ENCODE results near the gene MSI2.

The MSI2 gene

DNA sequence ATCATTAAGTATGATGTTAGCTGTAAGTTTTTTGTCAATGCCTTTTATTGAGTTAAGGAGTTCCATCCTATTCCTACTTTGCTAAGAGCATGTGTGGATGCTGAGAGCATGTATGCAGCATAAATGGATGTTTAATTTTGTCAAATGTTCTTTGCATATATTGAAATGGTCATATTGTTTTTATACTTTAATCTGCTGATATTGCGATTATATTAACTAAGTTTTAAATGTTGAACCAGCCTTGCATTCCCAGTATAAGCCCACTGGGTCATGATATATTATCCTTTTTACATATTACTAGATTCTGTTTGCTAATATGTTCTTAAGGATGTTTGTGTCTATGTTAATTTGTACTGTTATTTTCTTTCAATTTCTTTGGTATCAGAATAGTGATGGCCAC, 435.6 kb downstream of the MSI2 start:
- Histone ChIP-seq H3K27me3 (ENCODE audit: control insufficient read depth in 3 of 3, insufficient read depth in 3 of 3, low read depth in 1 of 3, low read length in 3 of 3) (no peaks in the 10 kb centered on the region), H3K9ac (ENCODE audit: low read depth, low read length, poor library complexity) (no peak overlapping the region), H3K4ac (ENCODE audit: low read length) (no peak overlapping the region), H2BK12ac (ENCODE audit: low read length) (no peak overlapping the region), H4K91ac (ENCODE audit: low read depth, low read length, poor library complexity) (no peak overlapping the region), H2BK5ac (ENCODE audit: low read length) (no peak overlapping the region), H3K27ac (replicated peaks; ENCODE audit: low read length) (no peak overlapping the region), H3K9me3 (replicated peaks in 1 of 2; ENCODE audit: control insufficient read depth in 2 of 2, insufficient read depth in 1 of 2, low read depth in 1 of 2, low read length in 2 of 2) (peaks cover 4 to 41% of the 10 kb centered on the region in 2 donors), H3K18ac (ENCODE audit: low read length) (no peak overlapping the region), H4K8ac (ENCODE audit: low read depth, low read length) (no peak overlapping the region), H3K4me3 (ENCODE audit: low read length in 2 of 2) (no peak overlapping the region), H3K36me3 (replicated peaks in 1 of 2; ENCODE audit: control insufficient read depth in 2 of 2, insufficient read depth in 2 of 2, low read length in 2 of 2) (no peaks in the 10 kb centered on the region), H2AK5ac (ENCODE audit: low read depth, low read length) (no peak overlapping the region), H3K4me2 (ENCODE audit: insufficient read depth, low read length, poor library complexity, severe bottlenecking) (no peak overlapping the region), H3K23ac (ENCODE audit: low read depth, low read length, poor library complexity) (no peak overlapping the region), H3K14ac (ENCODE audit: low read length) (no peak overlapping the region), H2BK15ac (ENCODE audit: low read length) (no peak overlapping the region), H3K4me1 (ENCODE audit: control insufficient read depth in 2 of 2, insufficient read depth in 1 of 2, low read depth in 1 of 2, low read length in 2 of 2) (no peaks in the 10 kb centered on the region), H2BK120ac (ENCODE audit: low read depth, low read length) (no peak overlapping the region), H2AFZ (ENCODE audit: low read length) (no peak overlapping the region), H3K79me1 (ENCODE audit: low read depth, low read length) (no peaks in the 10 kb centered on the region)
- no peak for DNase-seq (ENCODE audit: low spot score)
- WGBS, 2 donors (ENCODE audit: extremely low coverage in 2 of 2, insufficient read length in 2 of 2, insufficient replicate concordance in 1 of 2): no CpG with 5 or more reads among the region's 1 CpG

DNA sequence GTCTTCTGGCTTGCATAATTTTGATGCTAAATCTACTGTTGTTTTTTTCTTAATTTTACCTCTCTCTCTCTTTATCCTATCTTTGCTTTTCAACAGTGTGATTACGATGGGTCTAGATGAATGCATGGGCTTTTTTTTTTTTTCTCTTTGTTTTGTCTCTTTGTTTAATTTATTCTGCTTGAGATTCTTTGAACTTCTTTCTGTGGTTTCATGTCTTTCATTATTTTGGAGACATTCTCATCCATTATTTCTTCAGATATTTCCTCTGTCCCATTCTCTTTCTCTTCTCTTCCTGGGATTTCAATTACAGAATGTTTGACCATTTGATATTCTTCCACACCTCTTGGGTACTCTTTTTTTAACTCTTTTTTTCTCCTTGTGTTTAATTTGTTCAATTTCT, 436.4 kb downstream of the MSI2 start:
- Histone ChIP-seq H3K9ac (ENCODE audit: low read depth, low read length, poor library complexity) (no peak overlapping the region), H3K14ac (ENCODE audit: low read length) (no peak overlapping the region), H4K8ac (ENCODE audit: low read depth, low read length) (no peak overlapping the region), H3K4me3 (ENCODE audit: low read length in 2 of 2) (no peak overlapping the region), H3K4me2 (ENCODE audit: insufficient read depth, low read length, poor library complexity, severe bottlenecking) (no peak overlapping the region), H2AFZ (ENCODE audit: low read length) (no peak overlapping the region), H3K4me1 (ENCODE audit: control insufficient read depth in 2 of 2, insufficient read depth in 1 of 2, low read depth in 1 of 2, low read length in 2 of 2) (peaks cover under 1% of the 10 kb centered on the region in 2 donors), H3K36me3 (replicated peaks in 1 of 2; ENCODE audit: control insufficient read depth in 2 of 2, insufficient read depth in 2 of 2, low read length in 2 of 2) (no peaks in the 10 kb centered on the region), H2AK5ac (ENCODE audit: low read depth, low read length) (no peak overlapping the region), H3K27ac (replicated peaks; ENCODE audit: low read length) (no peak overlapping the region), H3K27me3 (ENCODE audit: control insufficient read depth in 3 of 3, insufficient read depth in 3 of 3, low read depth in 1 of 3, low read length in 3 of 3) (no peaks in the 10 kb centered on the region), H2BK120ac (ENCODE audit: low read depth, low read length) (no peak overlapping the region), H3K4ac (ENCODE audit: low read length) (no peak overlapping the region), H2BK5ac (ENCODE audit: low read length) (no peak overlapping the region), H3K79me1 (ENCODE audit: low read depth, low read length) (no peaks in the 10 kb centered on the region), H2BK12ac (ENCODE audit: low read length) (no peak overlapping the region), H3K9me3 (replicated peaks in 1 of 2; ENCODE audit: control insufficient read depth in 2 of 2, insufficient read depth in 1 of 2, low read depth in 1 of 2, low read length in 2 of 2) (peaks cover 4 to 41% of the 10 kb centered on the region in 2 donors), H3K18ac (ENCODE audit: low read length) (no peak overlapping the region), H3K23ac (ENCODE audit: low read depth, low read length, poor library complexity) (no peak overlapping the region), H2BK15ac (ENCODE audit: low read length) (no peak overlapping the region), H4K91ac (ENCODE audit: low read depth, low read length, poor library complexity) (no peak overlapping the region)
- WGBS, 2 donors (ENCODE audit: extremely low coverage in 2 of 2, insufficient read length in 2 of 2, insufficient replicate concordance in 1 of 2): no CpG with 5 or more reads among the region's 1 CpG
- no peak for DNase-seq (ENCODE audit: low spot score)

DNA sequence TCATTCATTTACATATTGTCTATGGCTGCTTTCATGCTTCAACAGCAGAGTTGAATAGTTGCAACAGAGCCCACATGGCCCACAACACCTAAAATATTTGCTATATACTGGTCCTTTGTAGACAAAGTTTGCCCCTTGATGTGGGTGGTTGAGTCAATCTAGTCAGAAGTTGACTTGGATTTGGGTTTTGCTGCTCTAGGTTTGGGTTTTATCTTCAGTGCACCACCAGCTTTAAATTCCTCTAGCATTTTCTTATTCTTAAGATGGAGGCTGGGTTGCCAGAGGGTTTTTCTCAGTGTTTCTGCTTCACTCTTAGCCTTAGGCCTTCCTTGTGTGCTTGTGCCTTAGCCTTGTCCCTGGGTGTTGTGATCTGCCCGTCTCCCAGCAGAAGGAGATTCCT, 437.7 kb downstream of the MSI2 start:
- Histone ChIP-seq H4K91ac (ENCODE audit: low read depth, low read length, poor library complexity) (no peak overlapping the region), H3K4me1 (ENCODE audit: control insufficient read depth in 2 of 2, insufficient read depth in 1 of 2, low read depth in 1 of 2, low read length in 2 of 2) (peaks cover 6 to 9% of the 10 kb centered on the region in 2 donors), H3K18ac (ENCODE audit: low read length) (no peak overlapping the region), H3K4me2 (ENCODE audit: insufficient read depth, low read length, poor library complexity, severe bottlenecking) (no peak overlapping the region), H3K79me1 (ENCODE audit: low read depth, low read length) (no peaks in the 10 kb centered on the region), H3K9ac (ENCODE audit: low read depth, low read length, poor library complexity) (no peak overlapping the region), H4K8ac (ENCODE audit: low read depth, low read length) (no peak overlapping the region), H2BK120ac (ENCODE audit: low read depth, low read length) (no peak overlapping the region), H3K23ac (ENCODE audit: low read depth, low read length, poor library complexity) (no peak overlapping the region), H2BK12ac (ENCODE audit: low read length) (no peak overlapping the region), H2AFZ (ENCODE audit: low read length) (no peak overlapping the region), H3K4ac (ENCODE audit: low read length) (no peak overlapping the region), H2BK5ac (ENCODE audit: low read length) (no peak overlapping the region), H3K27ac (replicated peaks; ENCODE audit: low read length) (no peak overlapping the region), H3K14ac (ENCODE audit: low read length) (no peak overlapping the region), H3K4me3 (ENCODE audit: low read length in 2 of 2) (no peak overlapping the region), H3K36me3 (replicated peaks in 1 of 2; ENCODE audit: control insufficient read depth in 2 of 2, insufficient read depth in 2 of 2, low read length in 2 of 2) (no peaks in the 10 kb centered on the region), H2AK5ac (ENCODE audit: low read depth, low read length) (no peak overlapping the region), H3K27me3 (ENCODE audit: control insufficient read depth in 3 of 3, insufficient read depth in 3 of 3, low read depth in 1 of 3, low read length in 3 of 3) (no peaks in the 10 kb centered on the region), H2BK15ac (ENCODE audit: low read length) (no peak overlapping the region), H3K9me3 (replicated peaks in 1 of 2; ENCODE audit: control insufficient read depth in 2 of 2, insufficient read depth in 1 of 2, low read depth in 1 of 2, low read length in 2 of 2) (peaks cover 4 to 41% of the 10 kb centered on the region in 2 donors)
- DNase-seq (ENCODE audit: low spot score): no peak
- WGBS, 2 donors (ENCODE audit: extremely low coverage in 2 of 2, insufficient read length in 2 of 2, insufficient replicate concordance in 1 of 2): no CpG with 5 or more reads among the region's 1 CpG

DNA sequence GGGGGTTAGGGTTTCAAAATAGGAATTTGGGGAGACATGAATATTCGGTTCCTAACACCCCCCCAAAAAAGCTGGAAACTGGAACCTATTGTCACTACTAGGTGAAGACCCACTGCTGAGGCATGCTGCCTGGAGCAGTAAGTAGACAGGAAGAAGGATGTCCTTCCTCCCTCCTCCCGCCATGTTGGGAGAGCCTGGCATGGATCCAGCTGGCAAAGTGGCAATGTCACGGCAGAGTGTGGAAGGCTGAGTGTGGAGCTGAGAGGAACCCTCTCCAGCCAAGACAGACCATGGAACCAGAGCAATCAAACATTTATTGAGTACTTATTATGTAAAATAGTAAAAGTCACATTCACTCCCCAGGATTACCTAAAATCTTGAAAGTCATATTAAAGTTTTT, 439.7 kb downstream of the MSI2 start:
- no peak overlapping the region for H3K9ac ChIP-seq (ENCODE audit: low read depth, low read length, poor library complexity)
- H3K4ac ChIP-seq (ENCODE audit: low read length): no peak overlapping the region
- H2AFZ ChIP-seq (ENCODE audit: low read length): no peak overlapping the region
- peaks cover 8 to 13% of the 10 kb centered on the region in 2 donors for H3K4me1 ChIP-seq (ENCODE audit: control insufficient read depth in 2 of 2, insufficient read depth in 1 of 2, low read depth in 1 of 2, low read length in 2 of 2)
- H2AK5ac ChIP-seq (ENCODE audit: low read depth, low read length): no peak overlapping the region
- no peak overlapping the region for H3K4me3 ChIP-seq (ENCODE audit: low read length in 2 of 2)
- no peaks in the 10 kb centered on the region for H3K36me3 ChIP-seq (replicated peaks in 1 of 2; ENCODE audit: control insufficient read depth in 2 of 2, insufficient read depth in 2 of 2, low read length in 2 of 2)
- no peak for DNase-seq (ENCODE audit: low spot score)
- no peaks in the 10 kb centered on the region for H3K27me3 ChIP-seq (ENCODE audit: control insufficient read depth in 3 of 3, insufficient read depth in 3 of 3, low read depth in 1 of 3, low read length in 3 of 3)
- H2BK5ac ChIP-seq (ENCODE audit: low read length): no peak overlapping the region
- no peak overlapping the region for H3K23ac ChIP-seq (ENCODE audit: low read depth, low read length, poor library complexity)
- H3K9me3 ChIP-seq (replicated peaks in 1 of 2; ENCODE audit: control insufficient read depth in 2 of 2, insufficient read depth in 1 of 2, low read depth in 1 of 2, low read length in 2 of 2): peaks cover 4 to 41% of the 10 kb centered on the region in 2 donors
- H2BK15ac ChIP-seq (ENCODE audit: low read length): no peak overlapping the region
- no peak overlapping the region for H3K14ac ChIP-seq (ENCODE audit: low read length)
- no peak overlapping the region for H4K8ac ChIP-seq (ENCODE audit: low read depth, low read length)
- no CpG with 5 or more reads among the region's 3 CpGs for WGBS, 2 donors (ENCODE audit: extremely low coverage in 2 of 2, insufficient read length in 2 of 2, insufficient replicate concordance in 1 of 2)
- no peak overlapping the region for H2BK120ac ChIP-seq (ENCODE audit: low read depth, low read length)
- no peak overlapping the region for H2BK12ac ChIP-seq (ENCODE audit: low read length)
- H3K79me1 ChIP-seq (ENCODE audit: low read depth, low read length): no peaks in the 10 kb centered on the region
- no peak overlapping the region for H3K27ac ChIP-seq (replicated peaks; ENCODE audit: low read length)
- no peak overlapping the region for H3K4me2 ChIP-seq (ENCODE audit: insufficient read depth, low read length, poor library complexity, severe bottlenecking)
- no peak overlapping the region for H3K18ac ChIP-seq (ENCODE audit: low read length)
- H4K91ac ChIP-seq (ENCODE audit: low read depth, low read length, poor library complexity): no peak overlapping the region

Measured in neuronal stem cell (in vitro differentiated cells).